ENCODE results near the gene CP. TPM values are rescaled to one million over a fixed set of nuclear protein-coding genes. Genes with fewer than 3 reads are reported as not detected.
A peak's percentile ranks its signal among the peaks of the same experiment; 100 is the strongest.
"Not testable (repeated sequence)": the region's sequence is repeated elsewhere in the genome, so short reads cannot be mapped to it uniquely, and the experiment has no call there.

Gene CP
- total RNA-seq, 2 experiments from 2014 or later, result not detected

- Mint-ChIP-seq H3K36me3 (ENCODE audit: low read depth) (peaks cover 2% of the 10 kb centered on the region), H3K27ac (peak overlapping the region; percentile 74), H3K9me3 (no peaks in the 10 kb centered on the region), H3K27me3 (peaks cover 15% of the 10 kb centered on the region), H3K4me1 (peaks cover 31% of the 10 kb centered on the region), H3K4me3 (peak overlapping the region; percentile 20)
- POLR2A ChIA-PET, result no interaction called here
- CTCF ChIA-PET, result interaction anchor here (0.6 to 1.1 kb wide), 2 partner anchors 12 to 129 kb away, joined by 3 read pairs; no protein-coding TSS in a partner anchor
- no peak for DNase-seq
Observed at GRCh38 chr3:149245738-149246451, 24.3 kb upstream of the CP start.

- Mint-ChIP-seq H3K4me1 (peaks cover 28% of the 10 kb centered on the region), H3K27me3 (peaks cover 4% of the 10 kb centered on the region), H3K27ac (no peak overlapping the region), H3K4me3 (no peak overlapping the region), H3K9me3 (no peaks in the 10 kb centered on the region), H3K36me3 (ENCODE audit: low read depth) (peaks cover 2% of the 10 kb centered on the region)
- CTCF ChIA-PET, result no interaction called here
- DNase-seq, result no peak
- POLR2A ChIA-PET, result no interaction called here
Observed at GRCh38 chr3:149243540-149243939, 21.9 kb upstream of the CP start.

GRCh38 chr3:149239357-149239936 is 17.8 kb upstream of the CP start:
- H3K4me3 Mint-ChIP-seq, result no peak overlapping the region
- H3K27ac Mint-ChIP-seq, result no peak overlapping the region
- peaks cover 4% of the 10 kb centered on the region for H3K4me1 Mint-ChIP-seq
- DNase-seq, result no peak
- CTCF ChIA-PET, result interaction anchor here (1.2 kb wide), 1 partner anchor 12 kb away, joined by 3 read pairs; no protein-coding TSS in a partner anchor
- H3K9me3 Mint-ChIP-seq, result no peaks in the 10 kb centered on the region
- peaks cover 22% of the 10 kb centered on the region for H3K27me3 Mint-ChIP-seq
- POLR2A ChIA-PET, result no interaction called here
- no peaks in the 10 kb centered on the region for H3K36me3 Mint-ChIP-seq (ENCODE audit: low read depth)

GRCh38 chr3:149238268-149238667 is 16.6 kb upstream of the CP start:
- H3K4me1 Mint-ChIP-seq; H3K36me3 Mint-ChIP-seq (ENCODE audit: low read depth); H3K27ac Mint-ChIP-seq; POLR2A ChIA-PET; H3K4me3 Mint-ChIP-seq; H3K9me3 Mint-ChIP-seq; CTCF ChIA-PET; DNase-seq: not testable (repeated sequence)
- peaks cover 22% of the 10 kb centered on the region for H3K27me3 Mint-ChIP-seq

- no peak for DNase-seq
- Mint-ChIP-seq H3K36me3 (ENCODE audit: low read depth) (no peaks in the 10 kb centered on the region), H3K27me3 (peaks cover 24% of the 10 kb centered on the region), H3K4me1 (no peaks in the 10 kb centered on the region), H3K4me3 (no peak overlapping the region), H3K9me3 (no peaks in the 10 kb centered on the region), H3K27ac (no peak overlapping the region)
- POLR2A ChIA-PET, result no interaction called here
- CTCF ChIA-PET, result no interaction called here
Observed at GRCh38 chr3:149235599-149236424, 14.2 kb upstream of the CP start.

GRCh38 chr3:149234671-149235245 is 13.1 kb upstream of the CP start:
- H3K27ac Mint-ChIP-seq, result no peak overlapping the region

GRCh38 chr3:149233323-149233722 is 11.7 kb upstream of the CP start:
- no peaks in the 10 kb centered on the region for H3K4me1 Mint-ChIP-seq
- no peak overlapping the region for H3K4me3 Mint-ChIP-seq
- no peaks in the 10 kb centered on the region for H3K36me3 Mint-ChIP-seq (ENCODE audit: low read depth)
- no peaks in the 10 kb centered on the region for H3K9me3 Mint-ChIP-seq
- CTCF ChIA-PET, result interaction anchor here (0.6 kb wide), 1 partner anchor 12 kb away, joined by 3 read pairs; no protein-coding TSS in a partner anchor
- H3K27me3 Mint-ChIP-seq, result peaks cover 21% of the 10 kb centered on the region
- no peak overlapping the region for H3K27ac Mint-ChIP-seq
- no peak for DNase-seq
- POLR2A ChIA-PET, result no interaction called here

More at GRCh38 chr3:149234671-149235245, 13.1 kb upstream of the CP start:
- Mint-ChIP-seq H3K4me1 (no peaks in the 10 kb centered on the region), H3K4me3 (no peak overlapping the region), H3K27me3 (peaks cover 24% of the 10 kb centered on the region), H3K36me3 (ENCODE audit: low read depth) (no peaks in the 10 kb centered on the region), H3K9me3 (no peaks in the 10 kb centered on the region)
- no peak for DNase-seq
- ChIA-PET POLR2A (no interaction called here), CTCF (no interaction called here)

GRCh38 chr3:149231871-149232270 is 10.2 kb upstream of the CP start:
- no peak for DNase-seq
- Mint-ChIP-seq H3K4me3 (no peak overlapping the region), H3K4me1 (no peaks in the 10 kb centered on the region), H3K27me3 (peaks cover 10% of the 10 kb centered on the region), H3K9me3 (peaks cover 3% of the 10 kb centered on the region), H3K36me3 (ENCODE audit: low read depth) (no peaks in the 10 kb centered on the region), H3K27ac (no peak overlapping the region)
- ChIA-PET CTCF (interaction anchor here (1.2 kb wide), 1 partner anchor 22 kb away, joined by 3 read pairs; no protein-coding TSS in a partner anchor), POLR2A (no interaction called here)

- Mint-ChIP-seq H3K4me1 (peaks cover 29% of the 10 kb centered on the region), H3K27ac (no peak overlapping the region), H3K4me3 (no peak overlapping the region), H3K36me3 (ENCODE audit: low read depth) (no peaks in the 10 kb centered on the region), H3K27me3 (peaks cover 5% of the 10 kb centered on the region), H3K9me3 (peaks cover 3% of the 10 kb centered on the region)
- no peak for DNase-seq
- ChIA-PET CTCF (interaction anchor here (0.7 to 1.4 kb wide), 3 partner anchors 12 to 27 kb away, joined by 3 to 5 read pairs (median 3); no protein-coding TSS in a partner anchor), POLR2A (no interaction called here)
Observed at GRCh38 chr3:149227591-149228268, 6.1 kb upstream of the CP start.

- H3K27me3 Mint-ChIP-seq, result peaks cover 5% of the 10 kb centered on the region
- DNase-seq, result no peak
- CTCF ChIA-PET, result interaction anchor here (1.4 kb wide), 1 partner anchor 13 kb away, joined by 3 read pairs; no protein-coding TSS in a partner anchor
- H3K9me3 Mint-ChIP-seq, result peaks cover 3% of the 10 kb centered on the region
- no peaks in the 10 kb centered on the region for H3K36me3 Mint-ChIP-seq (ENCODE audit: low read depth)
- H3K4me1 Mint-ChIP-seq, result peaks cover 29% of the 10 kb centered on the region
- H3K4me3 Mint-ChIP-seq, result no peak overlapping the region
- no peak overlapping the region for H3K27ac Mint-ChIP-seq
- POLR2A ChIA-PET, result no interaction called here
Observed at GRCh38 chr3:149226776-149227175, 5.1 kb upstream of the CP start.

- H3K4me3 Mint-ChIP-seq, result peak overlapping the region; percentile 69
- peak overlapping the region; percentile 75 for H3K27ac Mint-ChIP-seq
- DNase-seq, result peak; percentile 18
- ChIA-PET POLR2A (no interaction called here), CTCF (interaction anchor here (0.6 to 1.4 kb wide), 3 partner anchors 13 to 106 kb away, joined by 3 to 4 read pairs (median 3); no protein-coding TSS in a partner anchor)
- no peaks in the 10 kb centered on the region for H3K36me3 Mint-ChIP-seq (ENCODE audit: low read depth)
- H3K9me3 Mint-ChIP-seq, result peaks cover 3% of the 10 kb centered on the region
- peaks cover 29% of the 10 kb centered on the region for H3K4me1 Mint-ChIP-seq
- peaks cover 4% of the 10 kb centered on the region for H3K27me3 Mint-ChIP-seq
Observed at GRCh38 chr3:149224736-149225594, 3.3 kb upstream of the CP start.

GRCh38 chr3:149223461-149223820 is 1.8 kb upstream of the CP start:
- Mint-ChIP-seq H3K4me1 (peaks cover 29% of the 10 kb centered on the region), H3K4me3 (no peak overlapping the region), H3K9me3 (peaks cover 3% of the 10 kb centered on the region), H3K36me3 (ENCODE audit: low read depth) (no peaks in the 10 kb centered on the region), H3K27me3 (peaks cover 2% of the 10 kb centered on the region), H3K27ac (no peak overlapping the region)
- no peak for DNase-seq
- ChIA-PET CTCF (no interaction called here), POLR2A (no interaction called here)

All from activated CD4-positive, alpha-beta T cell treated with anti-CD3 and anti-CD28 coated beads, Interleukin-2, amount 10 ng/mL, durations not matched to agents 7 days and 5 days (primary cell).